Esophagus squamous epithelium (tissue), 5 donors: Measurements from ENCODE around the gene PLEKHA5. TPM values are rescaled to one million over a fixed set of nuclear protein-coding genes. Genes with fewer than 3 reads are reported as not detected.
A peak's percentile ranks its signal among the peaks of the same experiment; 100 is the strongest.

Experiments
- DNase-seq: peaks from one replicate; lab custom pipeline; 2025; lab: John Stamatoyannopoulos, UW
- H3K27ac ChIP-seq, 4 donors: fragments of 200-600 bp; sonication (generic); one replicate each; pipeline ENCODE4 v1.5.1; 2016 to 2019; ENCODE audit warnings: mild to moderate bottlenecking in 1 of 4
- H3K27me3 ChIP-seq, 4 donors: fragments of 200-600 bp; sonication (generic); 1 replicate in 3 of 4; 2 replicates in 1 of 4; pipeline versions ENCODE4 v1.5.1 to v1.6.0; 2017 to 2021; ENCODE audit warnings: antibody characterized with exemption in 1 of 4
- H3K36me3 ChIP-seq, 3 donors: fragments of 200-600 bp; sonication (generic); one replicate each; pipeline ENCODE4 v1.5.1; 2016 to 2019
- H3K4me1 ChIP-seq, 3 donors: fragments of 200-600 bp; sonication (generic); one replicate each; pipeline ENCODE4 v1.5.1; 2017 to 2019
- H3K4me3 ChIP-seq, 4 donors: fragments of 200-600 bp; sonication (generic); 1 replicate in 3 of 4; 2 replicates in 1 of 4; pipeline ENCODE4 v1.5.1; 2016 to 2019; ENCODE audit warnings: mild to moderate bottlenecking in 2 of 4, moderate library complexity in 1 of 4
- H3K9me3 ChIP-seq, 3 donors: fragments of 200-600 bp; sonication (generic); one replicate each; pipeline ENCODE4 v1.5.1; 2016 to 2019
- POLR2A ChIP-seq, 4 donors: fragments of 450-650 bp; IDR thresholded peaks; one replicate each; pipeline ENCODE4 v1.6.1; 2017; ENCODE audit warnings: antibody characterized with exemption in 4 of 4, mild to moderate bottlenecking in 4 of 4, moderate library complexity in 3 of 4
- WGBS, 2 donors: methylation state at CpG; one replicate each; pipeline ENCODE4 v1.1.5; 2018; 5-methylcytosine and 5-hydroxymethylcytosine counted together
- intact Hi-C: fragments of 100-400 bp; cut with DNase I; formaldehyde crosslinking; loops from one replicate; pipeline ENCODE4 v1.15.0; 2022
- total RNA-seq, 4 donors: library from RNA; depleted of rRNA; stranded (reverse); fragments of >200 nt; gene quantifications; one replicate each; pipeline ENCODE4 v1.1.0, GENCODE V29; 2016
- TF ChIP-seq, protein P1 (sequence below), 6 experiments: fragments of 450-650 bp in 4 of 6; fragments of 200-600 bp in 2 of 6; sonication (generic) in 2 of 6; IDR thresholded peaks; one replicate each; pipeline ENCODE4 v1.5.1; 2016 to 2019; ENCODE audit warnings: antibody characterized with exemption in 6 of 6, mild to moderate bottlenecking in 4 of 6, moderate library complexity in 4 of 6
- donor health status: DM: yes; HTN: yes; CAD: no.

The PLEKHA5 gene
- total RNA-seq, 4 donors from 2014 or later, result 16.1 to 43.7 (median 29.3) TPM

- no peak overlapping the region for H3K4me3 ChIP-seq
- H3K27ac ChIP-seq, result peak overlapping the region in 1 of 4 donors; percentile 30
- H3K4me1 ChIP-seq, result peaks cover 4 to 68% (median 21%) of the 10 kb centered on the region in 3 donors
- 49% methylated on average over 2 of the region's 2 CpGs for WGBS, 2 donors
- H3K9me3 ChIP-seq, result no peaks in the 10 kb centered on the region
- TF ChIP-seq, protein P1, sequence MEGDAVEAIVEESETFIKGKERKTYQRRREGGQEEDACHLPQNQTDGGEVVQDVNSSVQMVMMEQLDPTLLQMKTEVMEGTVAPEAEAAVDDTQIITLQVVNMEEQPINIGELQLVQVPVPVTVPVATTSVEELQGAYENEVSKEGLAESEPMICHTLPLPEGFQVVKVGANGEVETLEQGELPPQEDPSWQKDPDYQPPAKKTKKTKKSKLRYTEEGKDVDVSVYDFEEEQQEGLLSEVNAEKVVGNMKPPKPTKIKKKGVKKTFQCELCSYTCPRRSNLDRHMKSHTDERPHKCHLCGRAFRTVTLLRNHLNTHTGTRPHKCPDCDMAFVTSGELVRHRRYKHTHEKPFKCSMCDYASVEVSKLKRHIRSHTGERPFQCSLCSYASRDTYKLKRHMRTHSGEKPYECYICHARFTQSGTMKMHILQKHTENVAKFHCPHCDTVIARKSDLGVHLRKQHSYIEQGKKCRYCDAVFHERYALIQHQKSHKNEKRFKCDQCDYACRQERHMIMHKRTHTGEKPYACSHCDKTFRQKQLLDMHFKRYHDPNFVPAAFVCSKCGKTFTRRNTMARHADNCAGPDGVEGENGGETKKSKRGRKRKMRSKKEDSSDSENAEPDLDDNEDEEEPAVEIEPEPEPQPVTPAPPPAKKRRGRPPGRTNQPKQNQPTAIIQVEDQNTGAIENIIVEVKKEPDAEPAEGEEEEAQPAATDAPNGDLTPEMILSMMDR (IDR thresholded peaks at IDR 0.05), result no peak
- no peak for TF ChIP-seq POLR2A (IDR thresholded peaks at IDR 0.05)
- H3K27me3 ChIP-seq, result no peaks in the 10 kb centered on the region
- intact Hi-C loops, result no loop called here
- no peak for DNase-seq
- no peaks in the 10 kb centered on the region for H3K36me3 ChIP-seq
These were observed 60.9 kb downstream of the PLEKHA5 start for GRCh38 chr12:19190292-19191031.

DNA sequence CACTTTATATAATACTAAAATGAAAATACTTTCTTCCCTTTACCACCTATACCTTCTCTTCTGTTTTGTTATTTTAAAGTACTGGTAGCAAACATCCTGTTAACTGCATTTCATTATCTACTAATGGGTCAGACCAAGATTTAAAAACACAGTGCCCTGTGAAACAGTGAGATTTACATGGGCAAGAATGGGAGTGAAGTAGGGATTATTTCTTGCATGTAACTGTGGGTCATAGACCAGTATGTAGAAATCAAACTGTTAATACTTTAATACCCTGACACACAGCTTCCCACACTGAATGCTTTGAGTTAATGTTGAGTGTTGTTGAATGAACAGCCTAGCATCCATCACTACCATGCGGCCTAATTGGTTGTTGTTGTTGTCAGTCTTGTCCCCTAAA is 61.6 kb downstream of the PLEKHA5 start:
- no peak for DNase-seq
- intact Hi-C loops, result no loop called here
- Histone ChIP-seq H3K27ac (peak overlapping the region in 2 of 4 donors; percentile 5 to 20), H3K27me3 (no peaks in the 10 kb centered on the region), H3K4me1 (peaks cover 4 to 63% (median 21%) of the 10 kb centered on the region in 3 donors), H3K9me3 (no peaks in the 10 kb centered on the region), H3K36me3 (no peaks in the 10 kb centered on the region), H3K4me3 (no peak overlapping the region)
- no peak for TF ChIP-seq POLR2A (IDR thresholded peaks at IDR 0.05)
- TF ChIP-seq, protein P1 (IDR thresholded peaks at IDR 0.05), result no peak
- WGBS, 2 donors, result 33 to 50% methylated on average over 1 of the region's 1 CpG

DNA sequence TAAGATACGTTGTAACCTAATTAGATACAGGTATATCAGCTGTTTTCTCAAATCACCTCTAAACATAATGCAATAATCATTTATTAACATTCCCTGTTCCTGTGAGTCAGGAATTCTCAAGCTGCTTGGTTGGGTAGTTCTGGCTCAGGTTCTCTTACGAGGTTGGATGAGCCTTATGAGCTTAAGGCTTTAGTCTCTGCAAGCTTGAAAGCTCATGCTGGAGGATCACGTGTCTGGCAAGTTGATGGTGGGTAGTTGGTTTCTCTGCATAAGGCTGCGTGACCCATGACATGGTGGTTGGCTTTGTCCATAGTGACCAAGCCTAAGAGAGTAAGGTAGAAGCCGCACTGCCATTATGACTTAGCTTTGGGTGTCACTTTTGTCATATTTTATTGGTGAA is 62.0 kb downstream of the PLEKHA5 start:
- H3K9me3 ChIP-seq, result no peaks in the 10 kb centered on the region
- no peak for TF ChIP-seq POLR2A (IDR thresholded peaks at IDR 0.05)
- TF ChIP-seq, protein P1 (IDR thresholded peaks at IDR 0.05), result no peak
- intact Hi-C loops, result no loop called here
- peak overlapping the region in 2 of 4 donors; percentile 5 to 20 for H3K27ac ChIP-seq
- H3K36me3 ChIP-seq, result no peaks in the 10 kb centered on the region
- DNase-seq, result no peak
- no peak overlapping the region for H3K4me3 ChIP-seq
- WGBS, 2 donors, result 79 to 81% methylated on average over 5 of the region's 5 CpGs
- peaks cover 4 to 63% (median 21%) of the 10 kb centered on the region in 3 donors for H3K4me1 ChIP-seq
- H3K27me3 ChIP-seq, result no peaks in the 10 kb centered on the region

DNA sequence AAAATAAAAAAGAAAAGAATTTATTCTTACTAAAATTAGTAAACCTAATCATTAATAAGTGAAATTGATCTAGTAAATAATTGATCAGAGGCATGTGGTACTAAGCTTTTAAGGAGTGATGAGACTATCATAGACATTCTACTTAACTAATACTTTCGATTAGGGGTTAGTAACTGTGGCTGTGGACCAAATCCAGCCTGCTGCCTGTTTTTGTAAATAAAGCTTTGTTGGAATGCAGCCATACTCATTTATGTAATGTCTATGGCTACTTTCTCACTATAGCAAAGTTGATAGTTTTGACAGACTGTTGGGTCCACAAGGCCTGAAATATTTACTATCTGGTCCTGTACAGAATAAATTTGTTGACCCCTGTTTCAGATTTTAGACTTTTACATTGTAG is 63.2 kb downstream of the PLEKHA5 start:
- TF ChIP-seq POLR2A (IDR thresholded peaks at IDR 0.05), result no peak
- TF ChIP-seq, protein P1 (IDR thresholded peaks at IDR 0.05), result no peak
- Histone ChIP-seq H3K36me3 (no peaks in the 10 kb centered on the region), H3K4me1 (peaks cover 4 to 54% (median 15%) of the 10 kb centered on the region in 3 donors), H3K27me3 (no peaks in the 10 kb centered on the region), H3K9me3 (no peaks in the 10 kb centered on the region), H3K27ac (no peak overlapping the region), H3K4me3 (no peak overlapping the region)
- DNase-seq, result no peak
- 57 to 64% methylated on average over 1 of the region's 1 CpG for WGBS, 2 donors
- intact Hi-C loops, result no loop called here

GRCh38 chr12:19194963-19195362 is 65.4 kb downstream of the PLEKHA5 start:
- Histone ChIP-seq H3K4me1 (peaks cover 4 to 48% (median 14%) of the 10 kb centered on the region in 3 donors), H3K27me3 (no peaks in the 10 kb centered on the region), H3K4me3 (no peak overlapping the region), H3K27ac (no peak overlapping the region), H3K9me3 (no peaks in the 10 kb centered on the region), H3K36me3 (no peaks in the 10 kb centered on the region)
- intact Hi-C loops, result no loop called here
- 91 to 92% methylated on average over 4 of the region's 4 CpGs for WGBS, 2 donors
- TF ChIP-seq POLR2A (IDR thresholded peaks at IDR 0.05), result no peak
- TF ChIP-seq, protein P1 (IDR thresholded peaks at IDR 0.05), result no peak
- DNase-seq, result no peak
